HepG2 (cell line): ENCODE results near the gene POU2AF2. TPM values are rescaled to one million over a fixed set of nuclear protein-coding genes. Genes with fewer than 3 reads are reported as not detected.

Experiments
- ASH2L ChIP-seq: fragments of 300-600, 200-600 bp; sonication (generic); IDR thresholded peaks from 2 replicates; pipeline ENCODE4 v1.7.0; 2017; ENCODE audit warnings: low read depth, mild to moderate bottlenecking, moderate library complexity, mixed read lengths, low read length; ENCODE audit not compliant: insufficient read length
- CAMTA2 ChIP-seq: sonication (generic); formaldehyde crosslinking; IDR thresholded peaks from 2 replicates; pipeline ENCODE4 v1.4.0; 2020; ENCODE audit warnings: mild to moderate bottlenecking, missing genetic modification reagents, borderline replicate concordance
- E2F5 ChIP-seq: sonication (generic); formaldehyde crosslinking; conservative IDR thresholded peaks from 2 replicates; pipeline ENCODE4 v1.4.0; 2020; ENCODE audit warnings: missing genetic modification reagents
- FOXK1 ChIP-seq: sonication (generic); formaldehyde crosslinking; IDR thresholded peaks from 2 replicates; pipeline ENCODE4 v1.4.0; 2020; ENCODE audit warnings: low read depth, missing genetic modification reagents, borderline replicate concordance
- GTF2F1 ChIP-seq: fragments of 150-350 bp; IDR thresholded peaks from 2 replicates; pipeline ENCODE4 v1.6.1; 2014; ENCODE audit warnings: low read length
- GZF1 ChIP-seq: sonication (generic); formaldehyde crosslinking; IDR thresholded peaks from 2 replicates; pipeline ENCODE4 v1.5.1; 2020; ENCODE audit warnings: mild to moderate bottlenecking, missing genetic modification reagents
- HDAC1 ChIP-seq: sonication (generic); formaldehyde crosslinking; IDR thresholded peaks from 2 replicates; pipeline ENCODE4 v1.5.1; 2020; ENCODE audit warnings: mild to moderate bottlenecking, missing genetic modification reagents
- HOMEZ ChIP-seq: IDR thresholded peaks from 2 replicates; pipeline ENCODE4 v1.6.1; 2016; ENCODE audit warnings: low read depth
- KLF11 ChIP-seq: IDR thresholded peaks from 2 replicates; pipeline ENCODE4 v1.6.1; 2016; ENCODE audit warnings: missing compliant biosample characterization
- MLX ChIP-seq: IDR thresholded peaks from 2 replicates; pipeline ENCODE4 v1.6.1; 2016
- NRL ChIP-seq: sonication (generic); formaldehyde crosslinking; IDR thresholded peaks from 2 replicates; pipeline ENCODE4 v1.5.0; 2020; ENCODE audit warnings: missing genetic modification reagents, mild to moderate bottlenecking, moderate library complexity, borderline replicate concordance
- PCBP1 ChIP-seq: fragments of 200-400 bp; formaldehyde crosslinking; IDR thresholded peaks from 2 replicates; pipeline ENCODE4 v1.6.1; 2017; ENCODE audit warnings: mild to moderate bottlenecking, low read depth, low read length, borderline replicate concordance
- SALL1 ChIP-seq: sonication (generic); formaldehyde crosslinking; IDR thresholded peaks from 2 replicates; pipeline ENCODE4 v1.8.0; 2022; ENCODE audit warnings: mild to moderate bottlenecking, missing genetic modification reagents
- TRIM24 ChIP-seq: sonication (generic); formaldehyde crosslinking; IDR thresholded peaks from 2 replicates; pipeline ENCODE4 v1.8.0; 2022; ENCODE audit warnings: mild to moderate bottlenecking, missing genetic modification reagents
- ZBTB2 ChIP-seq: sonication (generic); formaldehyde crosslinking; IDR thresholded peaks from 2 replicates; pipeline ENCODE4 v1.8.0; 2022; ENCODE audit warnings: low read depth, missing genetic modification reagents
- ZNF407 ChIP-seq: sonication (generic); formaldehyde crosslinking; IDR thresholded peaks from one replicate; pipeline ENCODE4 v1.5.1; 2020; ENCODE audit warnings: mild to moderate bottlenecking, missing genetic modification reagents; ENCODE audit errors: not compliant biosample characterization
- ZSCAN30 ChIP-seq: sonication (generic); formaldehyde crosslinking; IDR thresholded peaks from 2 replicates; pipeline ENCODE4 v1.5.0; 2020; ENCODE audit warnings: mild to moderate bottlenecking, missing genetic modification reagents
- polyA plus RNA-seq, 8 experiments: library from polyadenylated mRNA; depleted of rRNA in 3 of 8; stranded (reverse) in 7 of 8; unstranded in 1 of 8; fragments of >200 nt; fragmentation: Illumina TruSeq in 4 of 8; extraction: Trizol in 4 of 8; gene quantifications; 2 replicates each; pipeline versions ENCODE4 v1.2.1 to v1.2.3, GENCODE V29; 2011 to 2016; ENCODE audit warnings: low read depth in 4 of 8, missing spikeins in 1 of 8, mixed read lengths in 1 of 8; ENCODE audit not compliant: insufficient read depth in 1 of 8
- total RNA-seq, 5 experiments: library from RNA; depleted of rRNA; stranded (reverse); fragments of >200 nt; fragmentation: Illumina TruSeq; extraction: Trizol; gene quantifications; 2 replicates each; pipeline ENCODE4 v1.2.3, GENCODE V29; 2016; ENCODE audit warnings: low read depth in 1 of 5

POU2AF2 gene
- total and polyA plus RNA-seq, 2 of the 13 experiments (the other 11 are each of a cell fraction or from before 2014, with no cell fraction given) = 0.11 TPM; not detected in 1

GRCh38 chr11:111269146-111269868 is 23.8 kb downstream of the POU2AF2 start (continued):
- no peak for TF ChIP-seq HDAC1 (CRISPR knock-in tag)
- TF ChIP-seq ZBTB2 (CRISPR knock-in tag) = no peak
- TF ChIP-seq NRL = no peak
- TF ChIP-seq PCBP1 = no peak
- peak; percentile 33; the same call in 1 of the 2 replicates for TF ChIP-seq SALL1 (CRISPR knock-in tag)
- TF ChIP-seq ASH2L = peak; percentile 56
- TF ChIP-seq HOMEZ = no peak
- no peak for TF ChIP-seq KLF11 (CRISPR knock-in tag)
- TF ChIP-seq CAMTA2 (CRISPR knock-in tag) = no peak
- TF ChIP-seq E2F5 (CRISPR knock-in tag) = no peak
- TF ChIP-seq FOXK1 (CRISPR knock-in tag) = peak; percentile 20; the same call in 1 of the 2 replicates
- no peak for TF ChIP-seq GZF1 (CRISPR knock-in tag)
- TF ChIP-seq ZSCAN30 = no peak
- no peak for TF ChIP-seq MLX (CRISPR knock-in tag)
- TF ChIP-seq GTF2F1 = no peak
- TF ChIP-seq ZNF407 = no peak
- TF ChIP-seq TRIM24 (CRISPR knock-in tag) = no peak
